Measurements from ENCODE around the gene TYW5.

DNA sequence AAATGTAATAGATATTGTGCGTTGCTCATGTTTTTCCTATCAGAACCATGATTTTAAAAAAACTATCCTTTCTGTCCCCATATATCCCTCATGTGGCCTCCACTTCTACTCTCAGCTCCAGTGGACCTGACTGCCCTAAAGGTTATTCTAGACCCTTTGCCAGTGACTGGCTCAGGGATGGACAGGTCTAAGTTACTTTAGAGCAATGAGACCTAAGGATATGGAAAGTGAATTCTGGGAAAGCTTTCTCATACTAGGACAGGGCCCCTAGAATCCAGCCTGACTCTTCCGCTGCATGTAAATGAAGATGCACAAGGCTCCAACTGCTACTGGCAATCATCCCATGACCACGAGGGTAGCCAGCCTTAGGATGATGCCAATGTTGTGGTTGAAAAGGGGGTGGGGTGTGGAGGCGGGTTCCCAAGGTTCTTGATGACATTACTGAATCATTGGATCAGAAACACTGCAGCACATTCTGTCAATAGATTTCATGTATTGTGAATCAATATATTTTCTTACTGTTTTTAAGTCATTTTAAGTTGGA is 22.9 kb downstream of the TYW5 start:
- TF ChIP-seq POLR2AphosphoS5 (IDR thresholded peaks at IDR 0.05; ENCODE audit: low read depth) (no peak), SPI1 (IDR thresholded peaks at IDR 0.05; ENCODE audit: borderline replicate concordance, low read depth) (no peak)
- TF ChIP-seq, protein P1, sequence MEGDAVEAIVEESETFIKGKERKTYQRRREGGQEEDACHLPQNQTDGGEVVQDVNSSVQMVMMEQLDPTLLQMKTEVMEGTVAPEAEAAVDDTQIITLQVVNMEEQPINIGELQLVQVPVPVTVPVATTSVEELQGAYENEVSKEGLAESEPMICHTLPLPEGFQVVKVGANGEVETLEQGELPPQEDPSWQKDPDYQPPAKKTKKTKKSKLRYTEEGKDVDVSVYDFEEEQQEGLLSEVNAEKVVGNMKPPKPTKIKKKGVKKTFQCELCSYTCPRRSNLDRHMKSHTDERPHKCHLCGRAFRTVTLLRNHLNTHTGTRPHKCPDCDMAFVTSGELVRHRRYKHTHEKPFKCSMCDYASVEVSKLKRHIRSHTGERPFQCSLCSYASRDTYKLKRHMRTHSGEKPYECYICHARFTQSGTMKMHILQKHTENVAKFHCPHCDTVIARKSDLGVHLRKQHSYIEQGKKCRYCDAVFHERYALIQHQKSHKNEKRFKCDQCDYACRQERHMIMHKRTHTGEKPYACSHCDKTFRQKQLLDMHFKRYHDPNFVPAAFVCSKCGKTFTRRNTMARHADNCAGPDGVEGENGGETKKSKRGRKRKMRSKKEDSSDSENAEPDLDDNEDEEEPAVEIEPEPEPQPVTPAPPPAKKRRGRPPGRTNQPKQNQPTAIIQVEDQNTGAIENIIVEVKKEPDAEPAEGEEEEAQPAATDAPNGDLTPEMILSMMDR (IDR thresholded peaks at IDR 0.05; ENCODE audit: insufficient read depth, low read length): no peak
- TF ChIP-seq, protein P2, sequence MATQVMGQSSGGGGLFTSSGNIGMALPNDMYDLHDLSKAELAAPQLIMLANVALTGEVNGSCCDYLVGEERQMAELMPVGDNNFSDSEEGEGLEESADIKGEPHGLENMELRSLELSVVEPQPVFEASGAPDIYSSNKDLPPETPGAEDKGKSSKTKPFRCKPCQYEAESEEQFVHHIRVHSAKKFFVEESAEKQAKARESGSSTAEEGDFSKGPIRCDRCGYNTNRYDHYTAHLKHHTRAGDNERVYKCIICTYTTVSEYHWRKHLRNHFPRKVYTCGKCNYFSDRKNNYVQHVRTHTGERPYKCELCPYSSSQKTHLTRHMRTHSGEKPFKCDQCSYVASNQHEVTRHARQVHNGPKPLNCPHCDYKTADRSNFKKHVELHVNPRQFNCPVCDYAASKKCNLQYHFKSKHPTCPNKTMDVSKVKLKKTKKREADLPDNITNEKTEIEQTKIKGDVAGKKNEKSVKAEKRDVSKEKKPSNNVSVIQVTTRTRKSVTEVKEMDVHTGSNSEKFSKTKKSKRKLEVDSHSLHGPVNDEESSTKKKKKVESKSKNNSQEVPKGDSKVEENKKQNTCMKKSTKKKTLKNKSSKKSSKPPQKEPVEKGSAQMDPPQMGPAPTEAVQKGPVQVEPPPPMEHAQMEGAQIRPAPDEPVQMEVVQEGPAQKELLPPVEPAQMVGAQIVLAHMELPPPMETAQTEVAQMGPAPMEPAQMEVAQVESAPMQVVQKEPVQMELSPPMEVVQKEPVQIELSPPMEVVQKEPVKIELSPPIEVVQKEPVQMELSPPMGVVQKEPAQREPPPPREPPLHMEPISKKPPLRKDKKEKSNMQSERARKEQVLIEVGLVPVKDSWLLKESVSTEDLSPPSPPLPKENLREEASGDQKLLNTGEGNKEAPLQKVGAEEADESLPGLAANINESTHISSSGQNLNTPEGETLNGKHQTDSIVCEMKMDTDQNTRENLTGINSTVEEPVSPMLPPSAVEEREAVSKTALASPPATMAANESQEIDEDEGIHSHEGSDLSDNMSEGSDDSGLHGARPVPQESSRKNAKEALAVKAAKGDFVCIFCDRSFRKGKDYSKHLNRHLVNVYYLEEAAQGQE (IDR thresholded peaks at IDR 0.05; ENCODE audit: insufficient replicate concordance, low read depth): no peak
